Measurements from ENCODE around the gene SPAG9.

SPAG9 gene

DNA sequence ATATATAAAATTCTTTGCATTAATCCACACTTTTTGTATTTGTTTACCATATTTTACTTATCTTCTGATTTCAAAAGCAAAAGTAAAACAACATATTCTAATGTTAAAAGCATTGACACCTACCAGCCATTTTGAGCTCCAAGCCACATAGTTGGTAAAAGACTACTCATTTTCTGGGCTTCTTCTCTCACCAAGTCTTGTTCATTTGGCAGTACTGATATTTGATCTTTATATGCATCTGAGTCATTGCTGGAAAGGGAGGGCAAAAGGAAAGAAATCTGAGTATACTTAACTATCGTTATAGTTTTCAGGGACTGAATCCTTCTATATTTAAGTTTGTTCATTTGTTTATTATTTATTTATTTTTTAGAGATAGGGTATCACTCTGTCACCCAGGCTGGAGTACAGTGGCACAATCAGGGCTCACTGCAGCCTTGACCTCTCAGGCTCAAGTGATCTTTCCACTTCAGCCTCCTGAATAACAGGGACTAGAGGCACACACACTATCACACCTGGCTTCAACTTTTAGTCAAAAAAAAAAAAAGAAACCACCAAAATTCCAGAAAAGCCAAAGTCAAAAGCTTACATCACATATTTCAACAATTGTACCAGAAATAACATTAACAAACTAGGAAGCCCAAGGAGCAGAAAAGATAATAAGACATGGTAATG is 133.5 kb downstream of the SPAG9 start:
- no peak for DNase-seq (ENCODE audit: low read depth in 2 of 2)

DNA sequence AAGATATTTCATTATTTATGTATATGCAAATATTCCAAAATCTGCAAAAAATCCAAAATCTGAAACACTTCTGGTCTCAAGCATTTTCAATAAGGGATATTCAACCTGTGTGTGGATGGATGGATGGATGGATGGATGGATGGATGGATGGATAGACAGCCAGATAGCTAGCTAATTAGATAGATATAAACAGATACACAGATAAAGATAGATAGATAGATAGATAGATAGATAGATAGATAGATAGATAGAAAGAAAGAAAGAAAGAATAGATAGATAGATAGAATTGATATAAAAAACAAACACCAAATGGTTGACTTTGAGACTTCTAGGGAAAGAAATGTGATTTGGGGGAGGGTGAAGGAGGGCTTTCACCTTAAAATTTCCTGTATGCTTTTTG is 139.4 kb downstream of the SPAG9 start:
- DNase-seq (ENCODE audit: low read depth in 2 of 2), result no peak

- no peak for DNase-seq (ENCODE audit: low read depth in 2 of 2)
These were observed 141.1 kb downstream of the SPAG9 start for GRCh38 chr17:50979524-50979927.

- DNase-seq (ENCODE audit: low read depth in 2 of 2), result no peak
These were observed 143.0 kb downstream of the SPAG9 start for GRCh38 chr17:50977487-50978159.

DNA sequence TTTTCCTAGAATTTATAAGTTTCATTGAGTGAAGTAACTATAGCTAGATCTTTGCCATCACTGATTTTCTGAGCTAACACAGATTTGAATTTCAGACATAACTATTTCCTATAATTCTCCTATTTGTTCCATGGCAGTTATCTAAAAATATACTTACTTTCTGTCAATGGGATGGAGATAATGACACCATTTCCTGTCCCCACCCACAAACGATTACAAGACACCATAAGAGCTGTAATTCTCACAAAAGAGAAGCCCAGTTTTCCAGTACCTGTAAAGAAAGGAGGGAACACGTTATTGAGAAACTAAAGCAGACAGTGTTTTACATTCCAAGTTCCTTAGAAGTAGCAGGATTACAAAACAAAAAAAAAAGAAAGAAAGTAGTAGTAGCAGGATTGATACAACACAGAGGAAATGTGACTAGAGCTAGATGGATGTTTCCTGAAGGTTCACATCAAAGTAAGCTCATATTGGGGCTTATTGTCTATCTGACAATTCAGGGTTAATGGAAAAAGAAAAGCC is 143.7 kb downstream of the SPAG9 start:
- DNase-seq (ENCODE audit: low read depth in 2 of 2), result no peak

DNA sequence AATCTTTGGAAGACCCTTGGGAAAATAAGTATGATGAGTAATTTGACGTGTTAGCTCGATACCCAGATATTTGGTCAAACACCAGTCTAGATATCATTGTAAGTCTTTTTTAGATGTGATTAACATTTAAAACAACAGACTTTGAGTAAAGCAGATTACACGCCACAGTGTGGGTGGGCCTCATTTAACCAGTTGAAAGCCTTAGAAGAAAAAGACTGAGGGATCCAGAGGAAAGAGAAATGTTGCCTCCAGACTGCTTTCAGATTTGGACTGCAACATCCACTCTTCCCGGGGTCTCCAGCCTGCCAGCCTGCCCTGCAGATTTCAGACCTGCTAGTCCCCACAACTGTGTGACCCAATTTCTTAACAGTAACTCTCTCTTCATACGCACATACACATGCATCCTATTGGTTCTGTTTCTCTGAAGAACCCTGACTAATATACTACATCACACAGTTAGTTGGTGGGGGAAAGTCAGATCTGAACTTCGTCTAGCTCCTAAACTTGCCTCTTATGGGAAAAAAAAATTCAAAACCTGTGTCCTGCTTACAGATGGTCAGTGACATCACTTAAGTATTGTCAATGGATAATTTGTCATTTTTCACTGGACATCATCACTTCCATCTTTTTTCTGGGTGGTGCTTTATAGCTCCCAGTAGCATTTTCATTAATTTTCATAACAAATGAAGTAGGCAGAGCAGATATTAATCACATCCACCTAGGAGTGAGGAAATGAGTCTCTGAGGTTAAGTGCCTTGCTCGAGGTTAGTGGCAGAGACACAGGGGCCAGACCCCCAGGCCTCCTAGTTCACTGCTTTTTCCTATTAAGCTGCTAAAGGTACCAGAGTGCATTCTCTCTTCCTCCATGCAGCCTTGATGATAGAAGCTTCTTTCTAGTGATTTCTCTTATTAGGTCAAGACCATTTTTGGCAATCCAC is 146.8 kb downstream of the SPAG9 start:
- no peak for DNase-seq (ENCODE audit: low read depth in 2 of 2)

DNA sequence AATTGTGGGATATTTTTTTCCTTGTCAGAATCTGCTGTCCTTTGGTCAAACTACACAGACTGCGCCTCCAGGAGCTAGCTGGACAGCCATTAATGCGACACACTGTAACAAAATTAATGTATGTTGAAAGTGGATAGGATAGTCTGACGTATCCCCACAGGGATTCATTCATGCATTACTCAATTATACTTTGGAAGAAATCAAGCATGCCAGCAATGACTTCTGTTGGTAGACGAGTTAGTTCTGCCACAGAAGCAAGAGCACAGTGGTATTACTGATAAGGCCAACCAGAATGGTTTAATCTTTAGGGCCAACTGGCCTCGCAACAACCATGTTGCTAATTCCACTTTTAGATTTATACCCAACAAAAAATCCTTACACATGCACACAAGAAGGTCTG is 148.1 kb downstream of the SPAG9 start:
- DNase-seq (ENCODE audit: low read depth in 2 of 2), result no peak

GRCh38 chr17:50967795-50968194 is 152.9 kb downstream of the SPAG9 start:
- DNase-seq (ENCODE audit: low read depth in 2 of 2), result no peak

DNA sequence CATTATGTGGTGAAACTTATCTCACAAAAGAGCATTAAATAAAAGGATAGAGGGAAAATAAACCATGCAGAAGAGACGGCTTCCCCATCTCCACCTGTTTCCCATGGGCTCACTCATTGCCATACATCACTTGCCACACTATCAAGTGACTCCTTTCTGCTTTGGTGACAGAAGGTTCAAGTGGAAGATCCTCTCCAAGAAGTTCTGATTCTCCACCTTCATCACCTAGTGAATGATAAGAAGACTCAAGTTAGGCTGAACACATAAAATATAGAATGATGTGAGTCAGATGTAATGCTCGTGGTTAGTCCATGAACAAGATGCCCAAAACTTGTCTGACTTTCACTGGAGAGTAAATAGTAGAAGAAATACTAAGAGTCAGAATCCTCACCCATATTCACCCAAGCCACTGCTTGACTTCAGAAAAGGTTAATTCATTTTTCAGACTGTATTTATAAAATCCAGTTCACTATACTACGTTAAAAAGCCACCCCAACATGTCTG is 154.5 kb downstream of the SPAG9 start:
- no peak for DNase-seq (ENCODE audit: low read depth in 2 of 2)

DNA sequence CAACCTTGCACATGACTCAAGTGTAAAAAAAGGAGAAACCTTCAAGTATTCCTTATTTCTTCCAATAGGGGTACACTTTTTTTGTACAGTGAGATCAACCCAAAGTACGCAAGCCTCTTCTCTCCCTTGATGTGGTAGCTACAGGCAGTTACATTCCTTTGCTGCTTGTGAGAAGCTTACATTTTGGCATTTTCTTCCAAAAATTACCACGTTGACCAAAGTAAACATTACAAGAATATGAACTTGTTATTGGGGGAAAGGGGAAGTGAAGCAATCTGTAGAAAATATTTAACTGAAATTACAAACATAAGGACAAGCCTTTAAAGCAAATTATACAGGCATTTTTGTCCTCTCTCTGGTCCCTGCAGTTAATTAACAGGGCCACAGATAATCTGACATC is 157.5 kb downstream of the SPAG9 start:
- no peak for DNase-seq (ENCODE audit: low read depth in 2 of 2)

- DNase-seq (ENCODE audit: low read depth in 2 of 2), result no peak
These were observed 159.1 kb downstream of the SPAG9 start for GRCh38 chr17:50961282-50962220.

DNA sequence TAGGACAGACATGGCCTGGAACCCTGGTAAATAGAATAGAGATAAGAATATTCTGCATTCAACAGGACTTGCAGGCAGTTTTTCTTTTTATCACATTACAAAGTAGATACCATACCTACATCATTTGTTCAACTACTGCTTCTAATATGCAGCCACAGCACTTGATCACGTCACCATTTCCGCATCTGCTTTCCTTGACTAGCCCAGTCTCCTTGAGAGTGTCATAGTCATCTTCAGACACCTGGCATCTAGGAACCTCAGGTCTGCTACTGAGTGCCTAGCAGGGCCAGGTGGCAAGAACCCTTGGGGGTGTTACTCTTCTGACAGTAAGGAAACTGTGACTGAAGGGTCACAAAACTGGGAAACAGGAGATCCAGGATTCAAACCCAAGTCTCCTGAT is 161.3 kb downstream of the SPAG9 start:
- DNase-seq (ENCODE audit: low read depth in 2 of 2), result no peak

GRCh38 chr17:50957600-50958575 is 162.8 kb downstream of the SPAG9 start:
- no peak for DNase-seq (ENCODE audit: low read depth in 2 of 2)

DNA sequence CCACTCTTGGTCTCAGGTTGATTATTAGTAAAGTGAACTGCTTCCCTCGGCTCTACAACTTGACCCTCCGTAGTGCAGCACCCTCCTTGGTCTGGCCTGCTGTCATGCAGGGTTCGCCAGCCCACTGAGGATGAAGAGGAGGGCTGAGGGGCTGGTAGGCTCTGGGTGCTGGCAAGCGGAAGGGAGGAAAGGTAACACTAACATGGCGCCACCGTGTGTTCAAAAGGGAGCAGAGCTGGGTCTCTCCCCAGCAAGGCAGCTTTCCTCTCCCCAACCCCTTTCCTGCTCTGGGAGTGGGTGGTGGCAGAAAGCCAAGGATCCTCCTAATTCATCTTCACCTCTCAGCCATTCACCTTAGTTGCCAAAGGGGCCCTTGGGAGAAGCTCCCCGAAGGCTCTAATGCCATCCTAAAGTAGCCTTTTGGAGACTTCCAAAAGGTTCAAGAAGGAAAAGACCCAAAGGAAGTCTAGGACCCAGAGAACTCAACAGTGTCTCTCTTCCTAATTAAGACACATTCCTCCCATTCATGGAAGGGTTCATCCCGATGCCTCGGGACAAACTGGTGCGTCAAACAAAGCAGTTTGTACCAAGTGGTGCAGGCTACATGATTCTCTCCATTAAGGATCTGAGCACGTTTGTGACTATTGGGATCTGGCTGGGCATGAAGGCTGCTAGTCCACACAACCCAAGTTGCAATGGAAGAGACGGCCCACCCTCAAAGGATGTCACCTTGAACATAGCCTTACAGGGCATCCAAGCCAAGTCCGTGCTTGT is 163.7 kb downstream of the SPAG9 start:
- DNase-seq (ENCODE audit: low read depth in 2 of 2), result peak; percentile 34 to 41

DNA sequence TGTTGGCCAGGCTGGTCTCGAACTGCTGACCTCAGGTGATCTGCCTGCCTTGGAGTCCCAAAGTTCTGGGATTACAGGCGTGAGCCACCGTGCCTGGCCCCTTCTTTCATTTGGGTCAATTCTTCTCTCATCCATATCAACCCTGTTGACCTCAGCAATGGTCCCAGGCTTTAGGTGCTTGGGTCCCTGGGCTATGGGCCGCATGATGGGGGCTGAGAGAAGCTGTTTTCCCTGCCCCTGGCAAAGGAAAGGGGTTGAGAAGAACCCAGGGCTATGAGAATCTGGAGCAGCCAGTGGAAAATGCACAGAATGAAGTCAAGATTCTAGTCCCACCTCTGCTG is 164.3 kb downstream of the SPAG9 start:
- no peak for DNase-seq (ENCODE audit: low read depth in 2 of 2)

- no peak for DNase-seq (ENCODE audit: low read depth in 2 of 2)
These were observed 165.0 kb downstream of the SPAG9 start for GRCh38 chr17:50955667-50956120.

DNA sequence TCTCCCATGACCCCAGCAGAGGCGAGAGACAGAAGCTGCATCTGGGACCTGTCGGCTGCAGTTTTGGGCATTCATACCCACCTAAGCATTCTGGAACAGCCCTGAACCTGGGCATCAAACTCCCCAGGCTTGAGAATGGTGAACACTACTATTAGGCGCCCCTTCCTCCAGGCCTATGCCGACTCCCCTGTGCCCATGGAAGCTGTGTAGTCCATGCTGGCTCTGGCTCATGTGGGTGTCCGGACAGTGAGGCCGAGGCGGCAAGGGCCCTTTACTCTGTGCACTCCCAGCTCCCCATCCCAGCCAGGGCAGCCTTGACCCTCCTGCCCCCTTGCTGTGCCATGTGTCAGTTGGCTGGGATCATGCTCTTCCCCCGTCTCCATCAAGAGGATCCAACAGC is 165.5 kb downstream of the SPAG9 start:
- DNase-seq (ENCODE audit: low read depth in 2 of 2), result no peak

DNA sequence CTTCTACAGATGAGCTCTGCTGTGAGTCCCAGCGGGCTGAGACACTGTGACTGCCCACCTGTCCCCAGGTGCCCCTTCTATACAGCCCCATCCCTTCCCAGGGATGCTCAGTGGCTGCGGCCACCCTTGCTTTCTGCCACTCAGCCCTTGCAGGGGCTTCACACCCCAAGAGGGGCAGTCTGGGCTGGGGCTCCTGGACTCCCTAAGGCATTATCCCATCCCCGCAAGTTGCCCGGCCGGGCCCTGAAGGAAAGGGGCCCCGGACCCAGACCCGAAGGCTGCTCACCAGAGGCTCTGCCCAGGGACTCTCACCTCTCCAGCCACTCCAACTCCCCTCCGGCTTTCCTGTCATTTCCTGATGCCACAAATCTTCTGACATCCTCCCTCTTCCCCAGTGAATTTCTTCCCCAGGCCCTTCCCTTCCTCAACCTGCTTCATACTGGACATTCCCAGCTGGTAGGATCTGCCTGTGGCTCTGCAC is 166.0 kb downstream of the SPAG9 start:
- DNase-seq (ENCODE audit: low read depth in 2 of 2), result no peak
